HAP-1 (cell line): ENCODE results near the gene RGL4.
"Not testable (repeated sequence)": the region's sequence is repeated elsewhere in the genome, so short reads cannot be mapped to it uniquely, and the experiment has no call there.

Source experiments
- DNase-seq, 2 experiments: peaks; one replicate each; pipeline ENCODE4 v3.0.0-alpha.2; 2016 to 2020; ENCODE audit warnings: low spot score in 2 of 2
- H3K27me3 ChIP-seq: fragments of 250-450 bp; sonication (Bioruptor Pico); 2 replicates; pipeline ENCODE4 v1.5.1; 2020; ENCODE audit warnings: low read depth, mild to moderate bottlenecking, moderate library complexity
- H3K36me3 ChIP-seq: fragments of 250-450 bp; sonication (Bioruptor Pico); replicated peaks from 2 replicates; pipeline ENCODE4 v1.5.1; 2020; ENCODE audit warnings: mild to moderate bottlenecking
- H3K4me1 ChIP-seq: fragments of 250-450 bp; sonication (Bioruptor Pico); 2 replicates; pipeline ENCODE4 v1.5.1; 2020; ENCODE audit warnings: mild to moderate bottlenecking
- H3K4me3 ChIP-seq: fragments of 250-450 bp; sonication (Bioruptor Pico); 2 replicates; pipeline ENCODE4 v1.5.1; 2020; ENCODE audit warnings: mild to moderate bottlenecking, moderate library complexity
- H3K9me3 ChIP-seq: fragments of 250-450 bp; sonication (Bioruptor Pico); 2 replicates; pipeline ENCODE4 v1.5.1; 2020; ENCODE audit warnings: mild to moderate bottlenecking, moderate library complexity
- in situ Hi-C: fragments of 300-500 bp; cut with MboI; formaldehyde crosslinking; loops from 3 replicates; pipeline ENCODE4 v1.14.3; 2020; ENCODE audit warnings: low sequenced_read_pairs, inconsistent platforms, mixed read lengths

The RGL4 gene

DNA sequence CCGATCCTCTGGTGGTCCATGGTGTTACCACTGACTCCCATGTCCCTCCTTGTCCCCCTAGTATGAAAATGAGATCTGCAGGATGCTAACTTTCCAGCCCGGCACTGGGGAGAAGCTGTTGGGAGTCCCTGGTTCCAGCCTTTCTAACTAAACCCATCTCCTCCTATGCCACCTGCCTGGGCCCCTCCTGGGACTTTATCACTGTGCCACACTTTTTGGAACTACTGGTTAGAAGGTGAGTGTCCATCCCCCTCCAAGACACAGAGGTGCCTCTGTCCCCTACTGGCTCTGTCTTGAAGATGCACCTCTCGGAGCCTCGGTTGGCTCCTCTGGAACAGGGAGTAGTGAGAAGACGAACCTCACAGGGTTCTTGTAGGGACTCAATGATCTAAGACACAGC lies at the start of gene RGL4:
RGL4 (plus strand) TSS at position 301 of the 400 bp plus-strand sequence. CDS start 1,018 bp downstream, outside the sequence.
- no peaks in the 10 kb centered on the region for H3K27me3 ChIP-seq
- H3K36me3 ChIP-seq = peaks cover 17% of the 10 kb centered on the region
- no peaks in the 10 kb centered on the region for H3K9me3 ChIP-seq
- DNase-seq = no peak
- no peaks in the 10 kb centered on the region for H3K4me1 ChIP-seq
- in situ Hi-C loops = no loop called here
- no peak within 1 kb of the TSS for H3K4me3 ChIP-seq

- H3K27me3 ChIP-seq, DNase-seq, in situ Hi-C loops, H3K9me3 ChIP-seq, H3K36me3 ChIP-seq, H3K4me1 ChIP-seq, H3K4me3 ChIP-seq: not testable (repeated sequence)
Measured at GRCh38 chr22:23646526-23646925, 44.3 kb upstream of the RGL4 start.

GRCh38 chr22:23649071-23649501 lies 41.7 kb upstream of the RGL4 start:
- Histone ChIP-seq H3K4me3 (no peak overlapping the region), H3K27me3 (no peaks in the 10 kb centered on the region), H3K9me3 (no peaks in the 10 kb centered on the region), H3K4me1 (no peaks in the 10 kb centered on the region), H3K36me3 (no peaks in the 10 kb centered on the region; the same call in 1 of the 2 replicates)
- DNase-seq = no peak
- in situ Hi-C loops = no loop called here

DNA sequence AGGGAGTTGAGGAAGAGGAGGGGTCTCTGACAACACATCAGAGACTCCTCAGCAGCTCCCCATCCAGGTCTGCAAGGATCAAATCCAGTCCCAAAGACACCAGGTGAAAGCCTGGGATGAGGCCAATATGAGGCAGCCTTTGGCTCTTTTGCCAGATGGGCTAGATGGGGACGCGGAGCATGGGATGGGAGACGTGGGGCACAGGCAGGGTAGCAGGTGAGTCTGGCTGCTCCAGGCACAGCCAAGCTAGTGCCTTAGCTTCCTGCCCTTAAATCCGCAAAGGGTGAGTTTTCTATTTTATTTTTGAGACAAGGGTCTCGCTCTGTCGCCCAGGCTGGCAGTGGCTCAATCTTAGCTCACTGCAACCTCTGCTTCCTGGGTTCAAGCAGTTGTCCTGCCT lies 39.1 kb upstream of the RGL4 start:
- in situ Hi-C loops = no loop called here
- DNase-seq = no peak

DNA sequence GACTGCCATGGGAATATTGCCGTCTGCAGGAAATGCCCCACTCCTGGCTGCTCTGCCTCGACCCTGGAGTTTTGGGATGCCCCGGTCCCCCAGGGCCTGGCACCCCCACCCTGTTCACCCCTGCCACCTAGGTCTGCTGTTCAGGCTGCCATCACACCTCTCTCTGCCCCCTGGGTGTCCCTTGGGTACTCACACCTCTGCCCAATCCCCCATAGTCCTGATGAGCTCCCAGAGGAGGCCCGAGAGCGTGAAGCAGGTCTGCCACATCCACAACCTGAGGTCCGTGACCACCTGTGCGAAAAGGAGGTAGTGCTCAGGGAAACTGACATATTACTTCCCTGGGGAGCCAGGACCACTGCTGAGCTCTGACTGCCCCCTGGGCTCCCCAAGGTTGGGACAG lies 38.5 kb upstream of the RGL4 start:
- no peaks in the 10 kb centered on the region; the same call in 1 of the 2 replicates for H3K36me3 ChIP-seq
- DNase-seq = no peak
- H3K9me3 ChIP-seq = no peaks in the 10 kb centered on the region
- H3K27me3 ChIP-seq = no peaks in the 10 kb centered on the region
- H3K4me1 ChIP-seq = no peaks in the 10 kb centered on the region
- no peak overlapping the region for H3K4me3 ChIP-seq
- in situ Hi-C loops = no loop called here

More for the DNA sequence above, 39.1 kb upstream of the RGL4 start:
- Histone ChIP-seq H3K4me3 (no peak overlapping the region), H3K9me3 (no peaks in the 10 kb centered on the region), H3K27me3 (no peaks in the 10 kb centered on the region), H3K4me1 (no peaks in the 10 kb centered on the region), H3K36me3 (no peaks in the 10 kb centered on the region; the same call in 1 of the 2 replicates)

DNA sequence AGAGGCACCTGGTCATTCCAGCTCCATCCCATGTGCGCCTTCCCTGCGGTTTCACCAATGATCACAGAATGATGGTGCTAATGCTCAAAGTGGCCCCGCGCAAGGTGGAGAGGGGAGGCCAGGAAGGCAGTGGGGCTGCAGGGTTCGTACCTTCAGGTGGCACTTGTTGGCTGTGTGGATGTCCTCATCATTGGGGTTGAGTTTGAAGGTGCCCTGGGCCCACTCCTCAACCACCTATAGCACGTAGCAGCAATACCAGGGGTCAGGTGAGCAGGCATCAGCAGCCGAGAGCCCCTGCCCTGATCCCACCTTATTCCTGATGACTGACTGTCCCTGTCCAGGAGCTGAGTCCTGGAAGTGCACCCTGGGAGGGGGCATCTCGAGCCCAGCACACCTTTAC lies 38.1 kb upstream of the RGL4 start:
- no peaks in the 10 kb centered on the region for H3K27me3 ChIP-seq
- DNase-seq = no peak
- H3K36me3 ChIP-seq = no peaks in the 10 kb centered on the region; the same call in 1 of the 2 replicates
- no peaks in the 10 kb centered on the region for H3K9me3 ChIP-seq
- in situ Hi-C loops = no loop called here
- H3K4me3 ChIP-seq = no peak overlapping the region
- H3K4me1 ChIP-seq = no peaks in the 10 kb centered on the region

- H3K27me3 ChIP-seq = no peaks in the 10 kb centered on the region
- H3K36me3 ChIP-seq = no peaks in the 10 kb centered on the region
- DNase-seq = no peak
- in situ Hi-C loops = no loop called here
- no peak overlapping the region for H3K4me3 ChIP-seq
- H3K4me1 ChIP-seq = no peaks in the 10 kb centered on the region
- no peaks in the 10 kb centered on the region for H3K9me3 ChIP-seq
Measured at GRCh38 chr22:23655891-23656475, 34.8 kb upstream of the RGL4 start.

- Histone ChIP-seq H3K36me3 (no peaks in the 10 kb centered on the region), H3K9me3 (no peaks in the 10 kb centered on the region), H3K4me1 (no peaks in the 10 kb centered on the region), H3K4me3 (no peak overlapping the region), H3K27me3 (no peaks in the 10 kb centered on the region)
- no peak for DNase-seq
- in situ Hi-C loops = no loop called here
Measured at GRCh38 chr22:23657727-23658126, 33.1 kb upstream of the RGL4 start.

DNA sequence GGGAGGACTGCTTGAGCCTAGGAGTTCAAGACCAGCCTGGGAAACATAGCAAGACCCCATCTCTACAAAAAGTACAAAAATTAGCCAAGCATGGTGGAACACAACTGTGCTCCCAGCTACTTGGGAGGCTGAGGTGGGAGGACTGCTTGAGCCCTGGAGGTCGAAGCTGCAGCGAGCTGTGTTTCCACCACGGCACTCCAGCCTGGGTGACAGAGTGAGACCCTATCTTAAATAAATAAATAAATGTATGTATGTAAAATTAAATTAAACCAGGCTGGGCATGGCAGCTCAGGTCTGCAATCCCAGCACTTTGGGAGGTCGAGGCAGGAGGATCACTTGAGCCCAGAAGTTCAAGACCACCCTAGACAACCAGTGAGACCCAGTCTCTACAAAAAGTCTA lies 30.4 kb upstream of the RGL4 start:
- H3K27me3 ChIP-seq, H3K4me1 ChIP-seq, H3K4me3 ChIP-seq, DNase-seq, H3K9me3 ChIP-seq, H3K36me3 ChIP-seq, in situ Hi-C loops: not testable (repeated sequence)

- Histone ChIP-seq H3K36me3 (no peaks in the 10 kb centered on the region), H3K9me3 (no peaks in the 10 kb centered on the region), H3K4me1 (no peaks in the 10 kb centered on the region), H3K27me3 (no peaks in the 10 kb centered on the region), H3K4me3 (no peak overlapping the region)
- in situ Hi-C loops = no loop called here
- DNase-seq = no peak
Measured at GRCh38 chr22:23670378-23671295, 20.2 kb upstream of the RGL4 start.

DNA sequence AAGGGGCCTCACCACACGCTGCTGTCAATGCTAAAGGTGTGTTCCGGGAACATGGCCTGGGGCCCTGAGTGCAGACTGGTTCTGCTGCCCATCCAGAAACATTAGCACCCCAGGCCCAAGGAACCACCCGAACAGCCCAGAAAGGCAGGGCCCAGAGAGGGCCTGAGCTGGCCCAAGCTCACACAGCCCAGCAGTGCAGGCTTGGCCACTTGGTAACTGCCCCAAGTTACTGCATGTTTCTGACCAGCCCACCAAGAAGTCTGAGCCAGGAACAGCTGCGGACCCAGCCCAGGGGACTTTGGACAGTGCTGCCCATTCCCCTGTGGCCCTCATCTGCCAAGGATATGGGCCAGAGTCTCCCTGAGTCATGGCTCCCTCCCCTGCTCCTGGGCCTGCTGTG lies 19.4 kb upstream of the RGL4 start:
- in situ Hi-C loops, DNase-seq, H3K9me3 ChIP-seq, H3K36me3 ChIP-seq, H3K4me1 ChIP-seq, H3K4me3 ChIP-seq, H3K27me3 ChIP-seq: not testable (repeated sequence)

DNA sequence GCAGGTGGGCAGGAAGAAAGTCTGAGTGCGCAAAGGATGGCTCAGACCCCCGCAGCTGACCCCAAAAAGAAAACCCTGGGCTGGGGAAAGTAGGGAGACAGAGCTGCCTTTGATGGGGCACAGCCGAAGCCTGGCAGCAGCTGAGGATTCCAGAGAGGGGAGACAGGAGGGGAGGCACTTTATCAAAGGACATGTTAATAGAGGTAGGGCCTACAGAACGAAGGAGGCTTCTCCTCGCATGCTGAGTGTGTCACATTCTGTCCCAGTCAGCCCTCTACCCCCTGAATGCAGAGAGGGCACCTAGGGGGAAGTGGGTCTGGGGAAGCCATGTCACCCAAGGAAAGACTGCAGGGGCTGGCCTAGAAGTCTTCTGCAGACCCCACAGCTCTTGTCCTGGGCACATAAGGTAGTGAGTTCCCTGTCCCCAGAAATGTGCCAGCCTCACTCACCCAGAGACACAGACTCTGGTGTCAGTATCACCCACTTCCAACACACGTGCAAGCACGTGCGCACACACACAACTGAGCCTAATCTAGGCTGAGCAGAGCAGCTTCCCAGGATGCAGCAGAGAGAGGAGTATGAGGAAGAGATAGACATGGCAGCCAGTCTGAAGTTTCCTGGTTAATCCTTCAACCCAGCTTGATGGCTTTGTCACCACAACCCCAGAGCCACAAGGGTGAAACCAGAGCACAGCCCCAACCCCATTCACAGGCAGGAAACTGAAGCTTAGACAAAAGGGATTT lies 18.3 kb upstream of the RGL4 start:
- H3K4me1 ChIP-seq, in situ Hi-C loops, DNase-seq, H3K27me3 ChIP-seq, H3K4me3 ChIP-seq, H3K36me3 ChIP-seq, H3K9me3 ChIP-seq: not testable (repeated sequence)

GRCh38 chr22:23673050-23673620 lies 17.7 kb upstream of the RGL4 start:
- no peak for DNase-seq
- no peaks in the 10 kb centered on the region for H3K27me3 ChIP-seq
- H3K4me3 ChIP-seq = no peak overlapping the region
- in situ Hi-C loops = no loop called here
- no peaks in the 10 kb centered on the region for H3K9me3 ChIP-seq
- H3K36me3 ChIP-seq = no peaks in the 10 kb centered on the region
- no peaks in the 10 kb centered on the region for H3K4me1 ChIP-seq
